HepG2 (cell line): Measurements from ENCODE around the gene LAMB2. TPM values are rescaled to one million over a fixed set of nuclear protein-coding genes. Genes with fewer than 3 reads are reported as not detected.

Experiments used
- AHR ChIP-seq: IDR thresholded peaks from 2 replicates; pipeline ENCODE4 v1.6.1; 2018; ENCODE audit warnings: missing genetic modification reagents, missing compliant biosample characterization
- CREM ChIP-seq, 2 experiments: sonication (generic) in 1 of 2; formaldehyde crosslinking in 1 of 2; IDR thresholded peaks; 2 replicates each; pipeline versions ENCODE4 v1.4.0 to v1.6.1; 2016 to 2020; ENCODE audit warnings: antibody characterized with exemption in 1 of 2, mild to moderate bottlenecking in 1 of 2, missing genetic modification reagents in 1 of 2
- HNF1A ChIP-seq, 2 experiments: sonication (generic) in 1 of 2; formaldehyde crosslinking in 1 of 2; IDR thresholded peaks; 2 replicates each; pipeline versions ENCODE4 v1.4.0 to v1.6.1; 2016 to 2020; ENCODE audit warnings: borderline replicate concordance in 1 of 2, low read depth in 1 of 2, mild to moderate bottlenecking in 1 of 2, missing genetic modification reagents in 1 of 2
- KLF11 ChIP-seq: IDR thresholded peaks from 2 replicates; pipeline ENCODE4 v1.6.1; 2016; ENCODE audit warnings: missing compliant biosample characterization
- REPIN1 ChIP-seq: sonication (generic); formaldehyde crosslinking; IDR thresholded peaks from 2 replicates; pipeline ENCODE4 v1.8.0; 2022; ENCODE audit warnings: missing genetic modification reagents, low read depth, mild to moderate bottlenecking, borderline replicate concordance
- RXRB ChIP-seq: IDR thresholded peaks from 2 replicates; pipeline ENCODE4 v1.6.1; 2016; ENCODE audit warnings: borderline replicate concordance, missing genetic modification reagents, missing compliant biosample characterization
- SNAPC2 ChIP-seq: sonication (generic); formaldehyde crosslinking; IDR thresholded peaks from 2 replicates; pipeline ENCODE4 v1.8.1; 2022; ENCODE audit warnings: mild to moderate bottlenecking, missing genetic modification reagents
- TAF15 ChIP-seq: fragments of 200-400 bp; formaldehyde crosslinking; IDR thresholded peaks from one replicate; pipeline ENCODE4 v1.6.1; 2018; ENCODE audit warnings: mild to moderate bottlenecking, low read depth, low read length; ENCODE audit not compliant: poor library complexity, severe bottlenecking
- ZBTB39 ChIP-seq: sonication (generic); formaldehyde crosslinking; IDR thresholded peaks from 2 replicates; pipeline ENCODE4 v1.5.0; 2020; ENCODE audit warnings: missing genetic modification reagents
- ZNF160 ChIP-seq: sonication (generic); formaldehyde crosslinking; IDR thresholded peaks from 2 replicates; pipeline ENCODE4 v1.8.0; 2022; ENCODE audit warnings: mild to moderate bottlenecking, inconsistent platforms, missing genetic modification reagents
- ZNF292 ChIP-seq: sonication (generic); formaldehyde crosslinking; IDR thresholded peaks from 2 replicates; pipeline ENCODE4 v1.8.1; 2022; ENCODE audit warnings: mild to moderate bottlenecking, low read depth, missing genetic modification reagents, borderline replicate concordance
- ZNF414 ChIP-seq: sonication (generic); formaldehyde crosslinking; IDR thresholded peaks from 2 replicates; pipeline ENCODE4 v1.5.0; 2020; ENCODE audit warnings: missing genetic modification reagents
- ZNF503 ChIP-seq: sonication (generic); formaldehyde crosslinking; IDR thresholded peaks from 2 replicates; pipeline ENCODE4 v1.4.0; 2020; ENCODE audit warnings: missing genetic modification reagents
- ZNF556 ChIP-seq: sonication (generic); formaldehyde crosslinking; IDR thresholded peaks from 2 replicates; pipeline ENCODE4 v1.4.0; 2020; ENCODE audit warnings: mild to moderate bottlenecking, missing genetic modification reagents, borderline replicate concordance
- ZNF704 ChIP-seq: sonication (generic); formaldehyde crosslinking; IDR thresholded peaks from 2 replicates; pipeline ENCODE4 v1.8.1; 2023; ENCODE audit warnings: mild to moderate bottlenecking, inconsistent platforms, moderate library complexity, missing genetic modification reagents, borderline replicate concordance
- ZNF777 ChIP-seq: sonication (generic); formaldehyde crosslinking; IDR thresholded peaks from 2 replicates; pipeline ENCODE4 v1.4.0; 2020; ENCODE audit warnings: missing genetic modification reagents
- polyA plus RNA-seq, 8 experiments: library from polyadenylated mRNA; depleted of rRNA in 3 of 8; stranded (reverse) in 7 of 8; unstranded in 1 of 8; fragments of >200 nt; fragmentation: Illumina TruSeq in 4 of 8; extraction: Trizol in 4 of 8; gene quantifications; 2 replicates each; pipeline versions ENCODE4 v1.2.1 to v1.2.3, GENCODE V29; 2011 to 2016; ENCODE audit warnings: low read depth in 4 of 8, missing spikeins in 1 of 8, mixed read lengths in 1 of 8; ENCODE audit not compliant: insufficient read depth in 1 of 8
- total RNA-seq, 5 experiments: library from RNA; depleted of rRNA; stranded (reverse); fragments of >200 nt; fragmentation: Illumina TruSeq; extraction: Trizol; gene quantifications; 2 replicates each; pipeline ENCODE4 v1.2.3, GENCODE V29; 2016; ENCODE audit warnings: low read depth in 1 of 5

LAMB2 gene
- total and polyA plus RNA-seq, 2 of the 13 experiments (the other 11 are each of a cell fraction or from before 2014, with no cell fraction given) = 208 to 443 TPM

- peak; percentile 67; the same call in 1 of the 2 replicates for TF ChIP-seq ZNF556 (CRISPR knock-in tag)
- peak; percentile 76 for TF ChIP-seq AHR (CRISPR knock-in tag)
- TF ChIP-seq ZNF414 = peak; percentile 98
- 0 out of 2 replicates have a peak, but pooled peaks have one; percentile 33 for TF ChIP-seq ZNF777 (CRISPR knock-in tag)
- TF ChIP-seq ZBTB39 (CRISPR knock-in tag) = no peak
- TF ChIP-seq REPIN1 (CRISPR knock-in tag) = peak; percentile 68; the same call in 1 of the 2 replicates
- no peak for TF ChIP-seq ZNF704 (CRISPR knock-in tag)
- peak; percentile 63 for TF ChIP-seq CREM (IDR thresholded peaks at IDR 0.05)
- no peak for TF ChIP-seq CREM (CRISPR knock-in tag; IDR thresholded peaks at IDR 0.05)
- peak; percentile 29 for TF ChIP-seq TAF15
- TF ChIP-seq HNF1A (IDR thresholded peaks at IDR 0.05; ENCODE audit: low read depth) = no peak
- TF ChIP-seq HNF1A (CRISPR knock-in tag; IDR thresholded peaks at IDR 0.05; ENCODE audit: borderline replicate concordance) = peak; percentile 66; the same call in 1 of the 2 replicates
- TF ChIP-seq RXRB = no peak; the same call in 1 of the 2 replicates
- TF ChIP-seq SNAPC2 (CRISPR knock-in tag) = no peak
- TF ChIP-seq ZNF503 (CRISPR knock-in tag) = no peak
- TF ChIP-seq ZNF292 (CRISPR knock-in tag) = no peak; the same call in 1 of the 2 replicates
- TF ChIP-seq KLF11 (CRISPR knock-in tag) = no peak; the same call in 1 of the 2 replicates
- TF ChIP-seq ZNF160 (CRISPR knock-in tag) = peak; percentile 76; the same call in 1 of the 2 replicates
These were observed 28.2 kb downstream of the LAMB2 start, which contains the start of gene QARS1 (continued) for GRCh38 chr3:49104427-49105291.
